HepG2 (cell line): ENCODE data around the gene L3MBTL4. TPM values are rescaled to one million over a fixed set of nuclear protein-coding genes. Genes with fewer than 3 reads are reported as not detected.

Source experiments
- ATAC-seq: fragments of 200-7000 bp; cut with Tn5 transposase; 3 replicates; pipeline ENCODE4 v1.9.1; 2020; ENCODE audit warnings: mild to moderate bottlenecking, moderate library complexity
- BruUV-seq: library from RNA; stranded (reverse); fragments of 400-500 nt; replicated peaks from 2 replicates; lab custom pipeline; 2021; lab: Mats Ljungman, UMichigan
- CTCF ChIA-PET: fragments of 300-600 bp; formaldehyde crosslinking; extraction: SDS; loops from one replicate; lab custom pipeline; 2021; ENCODE audit warnings: low total read pairs, inconsistent platforms, low intra/inter-chr PET ratio; lab: Yijun Ruan, JAX
- POLR2A ChIA-PET: fragments of 350-600 bp; sonication (Branson Sonifier 250); formaldehyde crosslinking; loops from one replicate; lab custom pipeline; 2020; ENCODE audit warnings: antibody characterized with exemption, inconsistent platforms; lab: Yijun Ruan, JAX
- DNase-seq: peaks from one replicate; pipeline ENCODE4 v3.0.0-alpha.2; 2015; ENCODE audit warnings: low spot score
- FAIRE-seq: peaks from 3 replicates; lab custom pipeline; 2011; peaks lifted over from hg19 to GRCh38; lab: Jason Lieb, UNC
- H2AFZ ChIP-seq: one replicate; pipeline ENCODE4 v1.6.1; 2011; ENCODE audit warnings: low read length, inconsistent platforms
- H3K27ac ChIP-seq: fragments of 300-600 bp; 3 replicates; pipeline ENCODE4 v1.8.0; 2011; ENCODE audit warnings: mixed run types, mild to moderate bottlenecking, mixed read lengths, low read length, inconsistent platforms; ENCODE audit not compliant: insufficient read depth; ENCODE audit errors: extremely low read length
- H3K27me3 ChIP-seq, 2 experiments: fragments of 200-600 bp in 1 of 2; 2 replicates in 1 of 2; 3 replicates in 1 of 2; pipeline versions ENCODE4 v1.6.0 to v1.8.0; 2011; ENCODE audit warnings: low read length in 2 of 2, mild to moderate bottlenecking in 2 of 2, moderate library complexity in 2 of 2, inconsistent platforms in 1 of 2; ENCODE audit not compliant: insufficient read depth in 2 of 2, control insufficient read depth in 1 of 2
- H3K36me3 ChIP-seq, 2 experiments: fragments of 200-600 bp in 1 of 2; replicated peaks in 1 of 2; 2 replicates in 1 of 2; 3 replicates in 1 of 2; pipeline versions ENCODE4 v1.5.1 to v1.8.0; 2011; ENCODE audit warnings: low read length in 2 of 2, inconsistent platforms in 1 of 2; ENCODE audit not compliant: insufficient read depth in 2 of 2, control insufficient read depth in 1 of 2
- H3K4me1 ChIP-seq: 2 replicates; pipeline ENCODE4 v1.5.1; 2012; ENCODE audit warnings: low read length, inconsistent platforms; ENCODE audit not compliant: insufficient read depth
- H3K4me2 ChIP-seq: 2 replicates; pipeline ENCODE4 v1.6.0; 2011; ENCODE audit warnings: low read depth, low read length, inconsistent platforms
- H3K4me3 ChIP-seq, 3 experiments: fragments of 200-600 bp in 1 of 3; sonication (generic), shearing (Covaris generic) in 1 of 3; replicated peaks in 1 of 3; 2 replicates each; pipeline ENCODE4 v1.5.1; 2011 to 2016; ENCODE audit warnings: low read length in 3 of 3, inconsistent platforms in 2 of 3, low read depth in 2 of 3, mild to moderate bottlenecking in 2 of 3, control low read depth in 1 of 3, mixed read lengths in 1 of 3; ENCODE audit not compliant: insufficient read depth in 1 of 3
- H3K79me2 ChIP-seq: one replicate; pipeline ENCODE4 v1.6.1; 2011; ENCODE audit warnings: low read length, inconsistent platforms; ENCODE audit not compliant: insufficient read depth
- H3K9ac ChIP-seq: 2 replicates; pipeline ENCODE4 v1.6.0; 2011; ENCODE audit warnings: mild to moderate bottlenecking, low read depth, low read length, inconsistent platforms; ENCODE audit not compliant: insufficient read depth
- H3K9me3 ChIP-seq: 2 replicates; pipeline ENCODE4 v1.5.1; 2012; ENCODE audit warnings: mild to moderate bottlenecking, low read length
- H4K20me1 ChIP-seq: 2 replicates; pipeline ENCODE4 v1.6.0; 2011; ENCODE audit warnings: inconsistent platforms, mild to moderate bottlenecking, low read length, moderate library complexity; ENCODE audit not compliant: insufficient read depth
- CREB1 ChIP-seq, 2 experiments: fragments of 450-650 bp in 1 of 2; IDR thresholded peaks; 2 replicates each; pipeline ENCODE4 v1.6.1; 2016 to 2017; ENCODE audit warnings: control low read depth in 1 of 2, mild to moderate bottlenecking in 1 of 2, missing compliant biosample characterization in 1 of 2, missing genetic modification characterization in 1 of 2
- GLI4 ChIP-seq: sonication (generic); formaldehyde crosslinking; IDR thresholded peaks from 2 replicates; pipeline ENCODE4 v1.5.1; 2020; ENCODE audit warnings: missing genetic modification reagents, mild to moderate bottlenecking, moderate library complexity, borderline replicate concordance
- KDM6A ChIP-seq: IDR thresholded peaks from 2 replicates; pipeline ENCODE4 v1.6.1; 2016; ENCODE audit warnings: low read depth
- KMT2B ChIP-seq: IDR thresholded peaks from 2 replicates; pipeline ENCODE4 v1.6.1; 2016; ENCODE audit warnings: missing genetic modification reagents, missing compliant biosample characterization
- MEIS2 ChIP-seq: sonication (generic); formaldehyde crosslinking; IDR thresholded peaks from 2 replicates; pipeline ENCODE4 v1.9.0; 2021; ENCODE audit warnings: mild to moderate bottlenecking, missing genetic modification reagents
- NCOR1 ChIP-seq: fragments of 200-600 bp; sonication (generic); IDR thresholded peaks from 2 replicates; pipeline ENCODE4 v1.7.0; 2017; ENCODE audit warnings: antibody characterized with exemption, low read length, borderline replicate concordance
- NR2F2 ChIP-seq: IDR thresholded peaks from 2 replicates; pipeline ENCODE4 v1.6.1; 2012; ENCODE audit warnings: low read depth, inconsistent platforms, borderline replicate concordance
- SALL1 ChIP-seq: sonication (generic); formaldehyde crosslinking; IDR thresholded peaks from 2 replicates; pipeline ENCODE4 v1.8.0; 2022; ENCODE audit warnings: mild to moderate bottlenecking, missing genetic modification reagents
- SP5 ChIP-seq: IDR thresholded peaks from 2 replicates; pipeline ENCODE4 v1.6.1; 2016; ENCODE audit warnings: low read depth, borderline replicate concordance
- SRF ChIP-seq: IDR thresholded peaks from 2 replicates; pipeline ENCODE4 v1.6.1; 2011; ENCODE audit warnings: mild to moderate bottlenecking, low read depth, low read length, moderate library complexity
- TFAP4 ChIP-seq: sonication (generic); IDR thresholded peaks from 2 replicates; pipeline ENCODE4 v1.6.1; 2016; ENCODE audit warnings: low read depth, borderline replicate concordance
- THAP11 ChIP-seq: IDR thresholded peaks from 2 replicates; pipeline ENCODE4 v1.6.1; 2016; ENCODE audit warnings: missing biosample characterization, missing genetic modification reagents
- ZBTB37 ChIP-seq: sonication (generic); formaldehyde crosslinking; IDR thresholded peaks from 2 replicates; pipeline ENCODE4 v1.4.0; 2020; ENCODE audit warnings: mild to moderate bottlenecking, missing genetic modification reagents
- ZFP91 ChIP-seq: sonication (generic); formaldehyde crosslinking; IDR thresholded peaks from 2 replicates; pipeline ENCODE4 v1.9.0; 2022; ENCODE audit warnings: missing genetic modification reagents, mild to moderate bottlenecking, borderline replicate concordance
- ZMYM2 ChIP-seq: sonication (generic); formaldehyde crosslinking; IDR thresholded peaks from 2 replicates; pipeline ENCODE4 v1.8.0; 2022; ENCODE audit warnings: mild to moderate bottlenecking, missing genetic modification reagents
- ZNF33A ChIP-seq: sonication (generic); formaldehyde crosslinking; IDR thresholded peaks from 2 replicates; pipeline ENCODE4 v1.5.1; 2020; ENCODE audit warnings: missing genetic modification reagents, mild to moderate bottlenecking, moderate library complexity, borderline replicate concordance
- ZNF569 ChIP-seq: sonication (generic); formaldehyde crosslinking; IDR thresholded peaks from 2 replicates; pipeline ENCODE4 v1.5.0; 2020; ENCODE audit warnings: mild to moderate bottlenecking, missing genetic modification reagents, moderate library complexity, borderline replicate concordance
- ZNF740 ChIP-seq: sonication (generic); formaldehyde crosslinking; IDR thresholded peaks from 2 replicates; pipeline ENCODE4 v1.4.0; 2020; ENCODE audit warnings: missing genetic modification reagents
- WGBS: methylation state at CpG from one replicate; pipeline ENCODE4 v1.1.6; 2017; ENCODE audit warnings: low lambda C conversion rate; 5-methylcytosine and 5-hydroxymethylcytosine counted together
- in situ Hi-C: cut with HindIII; loops from 2 replicates; pipeline ENCODE4 v1.10.0; 2017; ENCODE audit warnings: low pct_unique_long_range_greater_than_20kb; ENCODE audit not compliant: extremely low pct_ligation_motif_present
- intact Hi-C: fragments of 100-400 bp; cut with micrococcal nuclease; formaldehyde crosslinking; loops from one replicate; pipeline ENCODE4 v1.10.0; 2022; ENCODE audit not compliant: unreplicated experiment
- polyA plus RNA-seq, 8 experiments: library from polyadenylated mRNA; depleted of rRNA in 3 of 8; stranded (reverse) in 7 of 8; unstranded in 1 of 8; fragments of >200 nt; fragmentation: Illumina TruSeq in 4 of 8; extraction: Trizol in 4 of 8; gene quantifications; 2 replicates each; pipeline versions ENCODE4 v1.2.1 to v1.2.3, GENCODE V29; 2011 to 2016; ENCODE audit warnings: low read depth in 4 of 8, missing spikeins in 1 of 8, mixed read lengths in 1 of 8; ENCODE audit not compliant: insufficient read depth in 1 of 8
- total RNA-seq, 5 experiments: library from RNA; depleted of rRNA; stranded (reverse); fragments of >200 nt; fragmentation: Illumina TruSeq; extraction: Trizol; gene quantifications; 2 replicates each; pipeline ENCODE4 v1.2.3, GENCODE V29; 2016; ENCODE audit warnings: low read depth in 1 of 5

L3MBTL4 gene
- total and polyA plus RNA-seq, 2 of the 13 experiments (the other 11 are each of a cell fraction or from before 2014, with no cell fraction given): 10.8 to 13.3 TPM

GRCh38 chr18:6370886-6371635 lies 43.6 kb downstream of the L3MBTL4 start:
- H3K79me2 ChIP-seq: peaks cover 51% of the 10 kb centered on the region
- H3K4me3 ChIP-seq: peak overlapping the region; percentile 39 to 68 (median 53)
- ChIA-PET POLR2A (interaction anchor here (1.0 to 1.4 kb wide), 2 partner anchors 13 to 35 kb away, joined by 3 read pairs; no protein-coding TSS in a partner anchor), CTCF (no interaction called here)
- intact Hi-C loops (loop anchor here (2.0 to 5.0 kb wide), 3 partner anchors 36 to 111 kb away; partner anchors contain the start of gene L3MBTL4), in situ Hi-C loops (no loop called here)
- ATAC-seq (peak; percentile 74), FAIRE-seq (peak; percentile 85), DNase-seq (peak; percentile 86)
- no peaks in the 10 kb centered on the region for H3K9me3 ChIP-seq
- H3K27me3 ChIP-seq: no peaks in the 10 kb centered on the region
- H3K4me2 ChIP-seq: peak overlapping the region; percentile 85
- peak overlapping the region; percentile 61 for H3K9ac ChIP-seq
- H3K36me3 ChIP-seq: no peaks in the 10 kb centered on the region
- BruUV-seq: no TSS peak
- H4K20me1 ChIP-seq: no peaks in the 10 kb centered on the region
- peak overlapping the region; percentile 78 for H3K27ac ChIP-seq
- WGBS: 14% methylated on average over 12 of the region's 12 CpGs
- H3K4me1 ChIP-seq: peaks cover 96% of the 10 kb centered on the region
- no peak overlapping the region for H2AFZ ChIP-seq
- TF ChIP-seq TFAP4: no peak
- TF ChIP-seq ZMYM2 (CRISPR knock-in tag): peak; percentile 45; the same call in 1 of the 2 replicates
- TF ChIP-seq SALL1 (CRISPR knock-in tag): peak; percentile 93
- TF ChIP-seq NR2F2: peak; percentile 60
- TF ChIP-seq ZBTB37 (CRISPR knock-in tag): peak; percentile 72; the same call in 1 of the 2 replicates
- no peak for TF ChIP-seq ZNF33A (CRISPR knock-in tag)
- no peak for TF ChIP-seq SRF
- no peak for TF ChIP-seq ZNF740 (CRISPR knock-in tag)
- TF ChIP-seq NCOR1: peak; percentile 89; the same call in 1 of the 2 replicates
- TF ChIP-seq THAP11 (CRISPR knock-in tag): peak; percentile 38; the same call in 1 of the 2 replicates
- TF ChIP-seq SP5: peak; percentile 26; the same call in 1 of the 2 replicates
- TF ChIP-seq KDM6A (CRISPR knock-in tag): peak; percentile 68
- TF ChIP-seq ZNF569: no peak
- peak; percentile 85; the same call in 1 of the 2 replicates for TF ChIP-seq MEIS2 (CRISPR knock-in tag)
- 0 out of 2 replicates have a peak, but pooled peaks have one; percentile 21 for TF ChIP-seq KMT2B (CRISPR knock-in tag)
- TF ChIP-seq GLI4 (CRISPR knock-in tag): no peak
- no peak for TF ChIP-seq CREB1 (IDR thresholded peaks at IDR 0.05)
- peak; percentile 60; the same call in 1 of the 2 replicates for TF ChIP-seq CREB1 (CRISPR knock-in tag; IDR thresholded peaks at IDR 0.05)
- 0 out of 2 replicates have a peak, but pooled peaks have one; percentile 34 for TF ChIP-seq ZFP91
